RPMI7951 (cell line): Measurements from ENCODE around the gene PREB. TPM values are rescaled to one million over a fixed set of nuclear protein-coding genes. Genes with fewer than 3 reads are reported as not detected.

Experiments
- DNase-seq: peaks from one replicate; pipeline ENCODE4 v3.0.0-alpha.2; 2012; ENCODE audit warnings: low read depth
- total RNA-seq: library from RNA; depleted of rRNA; stranded (reverse); fragments of >200 nt; shearing (Covaris generic); gene quantifications from 2 replicates; pipeline ENCODE4 v1.2.3, GENCODE V29; 2014; rRNA removed

The PREB gene
- total RNA-seq, 1 experiment from 2014 or later = 73.1 TPM

- DNase-seq = no peak
Measured at GRCh38 chr2:27083410-27084296, 50.8 kb downstream of the PREB start.

DNA sequence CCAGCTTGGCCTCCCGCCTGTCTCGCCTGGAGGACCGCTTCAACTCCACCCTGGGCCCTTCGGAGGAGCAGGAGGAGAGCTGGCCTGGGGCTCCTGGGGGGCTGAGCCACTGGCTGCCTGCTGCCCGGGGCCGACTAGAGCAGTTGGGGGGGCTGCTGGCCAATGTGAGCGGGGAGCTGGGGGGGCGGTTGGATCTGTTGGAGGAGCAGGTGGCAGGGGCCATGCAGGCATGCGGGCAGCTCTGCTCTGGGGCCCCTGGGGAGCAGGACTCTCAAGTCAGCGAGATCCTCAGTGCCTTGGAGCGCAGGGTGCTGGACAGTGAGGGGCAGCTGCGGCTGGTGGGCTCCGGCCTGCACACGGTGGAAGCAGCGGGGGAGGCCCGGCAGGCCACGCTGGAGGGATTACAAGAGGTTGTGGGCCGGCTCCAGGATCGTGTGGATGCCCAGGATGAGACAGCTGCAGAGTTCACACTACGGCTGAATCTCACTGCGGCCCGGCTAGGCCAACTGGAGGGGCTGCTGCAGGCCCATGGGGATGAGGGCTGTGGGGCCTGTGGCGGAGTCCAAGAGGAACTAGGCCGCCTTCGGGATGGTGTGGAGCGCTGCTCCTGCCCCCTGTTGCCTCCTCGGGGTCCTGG, 51.5 kb downstream of the PREB start:
- DNase-seq = no peak

DNA sequence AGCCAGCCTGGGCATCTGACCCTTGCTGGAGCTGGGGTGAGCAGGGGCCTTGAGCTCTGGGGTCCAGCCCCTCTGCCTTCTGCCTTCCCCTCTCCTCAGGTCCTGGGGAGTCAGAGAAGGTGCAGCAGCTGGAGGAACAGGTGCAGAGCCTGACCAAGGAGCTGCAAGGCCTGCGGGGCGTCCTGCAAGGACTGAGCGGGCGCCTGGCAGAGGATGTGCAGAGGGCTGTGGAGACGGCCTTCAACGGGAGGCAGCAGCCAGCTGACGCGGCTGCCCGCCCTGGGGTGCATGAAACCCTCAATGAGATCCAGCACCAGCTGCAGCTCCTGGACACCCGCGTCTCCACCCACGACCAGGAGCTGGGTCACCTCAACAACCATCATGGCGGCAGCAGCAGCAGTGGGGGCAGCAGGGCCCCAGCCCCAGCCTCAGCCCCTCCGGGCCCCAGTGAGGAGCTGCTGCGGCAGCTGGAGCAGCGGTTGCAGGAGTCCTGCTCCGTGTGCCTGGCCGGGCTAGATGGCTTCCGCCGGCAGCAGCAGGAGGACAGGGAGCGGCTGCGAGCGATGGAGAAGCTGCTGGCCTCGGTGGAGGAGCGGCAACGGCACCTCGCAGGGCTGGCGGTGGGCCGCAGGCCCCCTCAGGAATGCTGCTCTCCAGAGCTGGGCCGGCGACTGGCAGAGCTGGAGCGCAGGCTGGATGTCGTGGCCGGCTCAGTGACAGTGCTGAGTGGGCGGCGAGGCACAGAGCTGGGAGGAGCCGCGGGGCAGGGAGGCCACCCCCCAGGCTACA, 52.3 kb downstream of the PREB start:
- DNase-seq = no peak

Other genes with a start within 250 kb of the PREB start
- gene MAPRE3, start 164.0 kb downstream of the PREB start, total RNA-seq = 1.6 and 2.2 TPM in 2 replicates
- 69.5 and 99.8 TPM in 2 replicates for gene TMEM214, start 101.7 kb downstream of the PREB start, total RNA-seq
- 29.1 and 32.3 TPM in 2 replicates for gene AGBL5, start 83.0 kb downstream of the PREB start, total RNA-seq
- gene OST4, start 63.0 kb downstream of the PREB start, total RNA-seq = 784 and 843 TPM in 2 replicates
- gene EMILIN1, start 56.0 kb downstream of the PREB start, total RNA-seq = 27.6 and 44.8 TPM in 2 replicates
- gene KHK, start 47.9 kb downstream of the PREB start, total RNA-seq = 4.1 and 5.8 TPM in 2 replicates
- gene CGREF1, start 15.5 kb downstream of the PREB start, total RNA-seq = 5.2 and 5.3 TPM in 2 replicates
- 0.12 TPM in 1 of 2 replicates, not detected in the other for gene ABHD1, start 10.8 kb downstream of the PREB start, total RNA-seq
- not detected in 2 replicates for gene PRR30, start 4.8 kb upstream of the PREB start, total RNA-seq
- not detected in 2 replicates for gene TCF23, start 14.4 kb upstream of the PREB start, total RNA-seq
- 294 and 342 TPM in 2 replicates for gene ATRAID, start 77.4 kb upstream of the PREB start, total RNA-seq
- gene SLC5A6, start 77.6 kb upstream of the PREB start, total RNA-seq = 32.2 and 38.2 TPM in 2 replicates
- 22.7 and 32.7 TPM in 2 replicates for gene CAD, start 82.7 kb upstream of the PREB start, total RNA-seq
- gene SLC30A3, start 128.4 kb upstream of the PREB start, total RNA-seq = not detected in 2 replicates
- not detected in 2 replicates for gene DNAJC5G, start 140.8 kb upstream of the PREB start, total RNA-seq
- 0.10 TPM in 1 of 2 replicates, not detected in the other for gene TRIM54, start 147.8 kb upstream of the PREB start, total RNA-seq
- gene UCN, start 173.8 kb upstream of the PREB start, total RNA-seq = 0.48 and 2.1 TPM in 2 replicates
- 99.4 and 124 TPM in 2 replicates for gene MPV17, start 188.5 kb upstream of the PREB start, total RNA-seq
- gene GTF3C2, start 222.1 kb upstream of the PREB start, total RNA-seq = 38.0 and 44.2 TPM in 2 replicates
- 31.8 and 36.1 TPM in 2 replicates for gene EIF2B4, start 235.7 kb upstream of the PREB start, total RNA-seq
- 186 and 191 TPM in 2 replicates for gene SNX17, start 236.0 kb upstream of the PREB start, total RNA-seq
- 7.9 and 8.8 TPM in 2 replicates for gene ZNF513, start 246.1 kb upstream of the PREB start, total RNA-seq